Psoas muscle (tissue), 8 donors: ENCODE data around the gene ABCA7. TPM values are rescaled to one million over a fixed set of nuclear protein-coding genes. Genes with fewer than 3 reads are reported as not detected.

ENCODE experiments used
- ATAC-seq, 4 donors: fragments of 200-7000 bp; cut with Tn5 transposase; one replicate each; pipeline ENCODE4 v1.9.1; 2020; ENCODE audit warnings: moderate library complexity in 3 of 4, mild to moderate bottlenecking in 2 of 4
- DNase-seq, 2 donors: peaks; one replicate each; pipeline ENCODE4 v3.0.0-alpha.2; 2020
- H3K27ac ChIP-seq: fragments of 200-600 bp; one replicate; pipeline ENCODE4 v1.8.0; 2022
- H3K27me3 ChIP-seq, 3 donors: fragments of 200-600 bp in 1 of 3; one replicate each; pipeline versions ENCODE4 v1.6.1 to v1.8.0; 2013 to 2022; ENCODE audit warnings: low read length in 2 of 3, mild to moderate bottlenecking in 2 of 3, moderate library complexity in 1 of 3; ENCODE audit not compliant: insufficient read depth in 3 of 3
- H3K36me3 ChIP-seq, 2 donors: fragments of 200-600 bp in 1 of 2; one replicate each; pipeline versions ENCODE4 v1.6.1 to v1.8.0; 2013 to 2022; ENCODE audit warnings: low read depth in 1 of 2, mild to moderate bottlenecking in 1 of 2, moderate library complexity in 1 of 2; ENCODE audit not compliant: insufficient read depth in 1 of 2
- H3K4me1 ChIP-seq: fragments of 200-600 bp; one replicate; pipeline ENCODE4 v1.8.0; 2022
- H3K4me3 ChIP-seq: fragments of 200-600 bp; one replicate; pipeline ENCODE4 v1.8.0; 2022; ENCODE audit warnings: mild to moderate bottlenecking
- H3K9me3 ChIP-seq: fragments of 200-600 bp; one replicate; pipeline ENCODE4 v1.8.0; 2022
- CTCF ChIP-seq: fragments of 200-600 bp; IDR thresholded peaks from one replicate; pipeline ENCODE4 v1.8.0; 2022; ENCODE audit warnings: antibody characterized with exemption
- WGBS, 3 donors: extraction: QIAGEN DNeasy Blood & Tissue Kit; methylation state at CpG; one replicate each; pipeline versions ENCODE4 v1.1.6 to v1.1.7; 2013; 5-methylcytosine and 5-hydroxymethylcytosine counted together
- intact Hi-C, 2 donors: fragments of 100-400 bp; cut with DNase I; formaldehyde crosslinking; loops; one replicate each; pipeline versions ENCODE4 v1.11.0 to v1.14.2; 2022
- polyA plus RNA-seq, 3 donors: library from polyadenylated mRNA; stranded (reverse); fragments of 200-250 nt; gene quantifications; one replicate each; pipeline ENCODE4 v1.2.3, GENCODE V29; 2013
- total RNA-seq, 4 donors: library from RNA; stranded (reverse); fragmentation: NEBNext Ultra II Directional in 2 of 4; extraction: Animal tissue kit (Norgen Biotek cat#: 25700) in 2 of 4; gene quantifications; one replicate each; pipeline versions ENCODE4 v1.2.1 to v1.2.4, GENCODE V29; 2021 to 2023
- donor health status: healthy with polysubstance abuse.
- donor health status: DM: no; HTN: no; CAD: no; lungs with moderate emphysema.
- donor health status: Bipolar disorder and iron deficiency.
- donor health status: healthy.
- donor health status: DM: yes; HTN: yes; CAD: no.
- donor health status: DM: no; HTN: no; CAD: no.
- donor health status: DM: no; HTN: no; CAD: no.
- donor health status: DM: yes; HTN: yes; CAD: no.

ABCA7 gene
- total and polyA plus RNA-seq, 7 donors, result 2.6 to 19.5 (median 10.1) TPM

- Histone ChIP-seq H3K36me3 (no peaks in the 10 kb centered on the region), H3K4me3 (peak within 1 kb of the TSS; percentile 67), H3K4me1 (peaks cover 4% of the 10 kb centered on the region), H3K9me3 (no peaks in the 10 kb centered on the region), H3K27ac (peak within 1 kb of the TSS; percentile 68), H3K27me3 (peaks cover 0 to 34% (median 16%) of the 10 kb centered on the region in 3 donors)
- intact Hi-C loops, result no loop called here
- ATAC-seq (peak; percentile 53 to 72 (median 66)), DNase-seq (peak; percentile 80 to 83)
- TF ChIP-seq CTCF, result no peak
- WGBS, 3 donors, result 5 to 9% (median 8%) methylated on average over 36 to 63 of the region's 63 CpGs
Observed at GRCh38 chr19:1025960-1026782, 13.7 kb upstream of the ABCA7 start, which contains the start of gene CNN2. TSS of gene CNN2 (plus strand) at chr19:1026608. CDS start at chr19:1026662, 54 bp downstream.

GRCh38 chr19:1026783-1027649, 12.9 kb upstream of the ABCA7 start:
- intact Hi-C loops, result no loop called here
- H3K4me3 ChIP-seq, result peak overlapping the region; percentile 67
- peaks cover 4% of the 10 kb centered on the region for H3K4me1 ChIP-seq
- H3K27me3 ChIP-seq, result peaks cover 0 to 34% (median 16%) of the 10 kb centered on the region in 3 donors
- no peaks in the 10 kb centered on the region for H3K9me3 ChIP-seq
- peaks cover 0 to 2% of the 10 kb centered on the region in 2 donors for H3K36me3 ChIP-seq
- 4 to 6% (median 4%) methylated on average over 28 to 36 of the region's 36 CpGs for WGBS, 3 donors
- peak in 2 of 4 donors; percentile 3 to 6 for ATAC-seq
- H3K27ac ChIP-seq, result peak overlapping the region; percentile 68
- peak in 1 of 2 donors; percentile 56 for DNase-seq
- no peak for TF ChIP-seq CTCF

- Histone ChIP-seq H3K4me1 (peaks cover 4% of the 10 kb centered on the region), H3K27ac (peak overlapping the region; percentile 11), H3K9me3 (no peaks in the 10 kb centered on the region), H3K27me3 (peaks cover 0 to 34% (median 16%) of the 10 kb centered on the region in 3 donors), H3K4me3 (peak overlapping the region; percentile 67), H3K36me3 (peaks cover 0 to 8% of the 10 kb centered on the region in 2 donors)
- 7 to 21% (median 8%) methylated on average over 12 to 16 of the region's 16 CpGs for WGBS, 3 donors
- TF ChIP-seq CTCF, result no peak
- intact Hi-C loops, result no loop called here
- peak in 3 of 4 donors; percentile 2 to 11 (median 11) for ATAC-seq
- peak in 1 of 2 donors; percentile 50 for DNase-seq
Observed at GRCh38 chr19:1027650-1028061, 12.3 kb upstream of the ABCA7 start.

- Histone ChIP-seq H3K27me3 (peaks cover 0 to 34% (median 16%) of the 10 kb centered on the region in 3 donors), H3K36me3 (peaks cover 0 to 15% of the 10 kb centered on the region in 2 donors), H3K4me3 (peak overlapping the region; percentile 67), H3K9me3 (no peaks in the 10 kb centered on the region), H3K27ac (peak overlapping the region; percentile 41), H3K4me1 (peaks cover 4% of the 10 kb centered on the region)
- 6 to 9% (median 8%) methylated on average over 53 to 58 of the region's 58 CpGs for WGBS, 3 donors
- DNase-seq (peak; percentile 71 to 78), ATAC-seq (peak; percentile 44 to 56 (median 51))
- TF ChIP-seq CTCF, result no peak
- intact Hi-C loops, result no loop called here
Observed at GRCh38 chr19:1028062-1028926, 11.6 kb upstream of the ABCA7 start.
